Hepatocyte (in vitro differentiated cells): ENCODE data around the gene CUBN.

Experiments used
- EZH2 ChIP-seq: fragments of 200-600 bp; sonication (generic); IDR thresholded peaks from 2 replicates; pipeline ENCODE4 v1.6.1; 2016; ENCODE audit warnings: antibody characterized with exemption, mild to moderate bottlenecking, borderline replicate concordance
- EZH2phosphoT487 ChIP-seq: fragments of 200-600 bp; sonication (generic); IDR thresholded peaks from one replicate; pipeline ENCODE4 v1.6.1; 2018; ENCODE audit warnings: antibody characterized with exemption, mild to moderate bottlenecking, low read depth, moderate library complexity; ENCODE audit not compliant: unreplicated experiment, severe bottlenecking
- TF ChIP-seq, protein P1 (sequence below): fragments of 200-600 bp; sonication (generic); IDR thresholded peaks from 2 replicates; pipeline ENCODE4 v1.5.1; 2016; ENCODE audit warnings: antibody characterized with exemption, mild to moderate bottlenecking; ENCODE audit not compliant: poor library complexity

DNA sequence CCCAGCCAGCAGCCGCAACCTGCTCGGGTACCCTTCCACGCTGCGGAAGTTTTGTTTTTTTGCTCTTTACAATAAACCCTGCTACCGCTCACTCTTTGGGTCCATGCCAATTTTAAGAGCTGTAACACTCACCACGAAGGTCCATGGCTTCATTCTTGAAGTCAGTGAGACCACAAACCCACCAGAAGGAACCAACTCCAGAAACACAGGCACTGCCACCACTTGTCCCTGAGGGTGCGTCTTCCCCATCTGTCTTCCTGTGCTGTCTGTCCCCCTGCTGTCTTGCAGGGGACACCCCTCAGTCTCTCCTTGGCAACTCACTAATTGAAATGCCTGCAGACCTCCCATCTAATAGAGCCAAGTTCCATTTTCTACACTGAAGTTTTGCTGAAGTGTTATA lies 263.8 kb downstream of the CUBN start:
- TF ChIP-seq EZH2 (no peak), EZH2phosphoT487 (no peak)
- TF ChIP-seq, protein P1, sequence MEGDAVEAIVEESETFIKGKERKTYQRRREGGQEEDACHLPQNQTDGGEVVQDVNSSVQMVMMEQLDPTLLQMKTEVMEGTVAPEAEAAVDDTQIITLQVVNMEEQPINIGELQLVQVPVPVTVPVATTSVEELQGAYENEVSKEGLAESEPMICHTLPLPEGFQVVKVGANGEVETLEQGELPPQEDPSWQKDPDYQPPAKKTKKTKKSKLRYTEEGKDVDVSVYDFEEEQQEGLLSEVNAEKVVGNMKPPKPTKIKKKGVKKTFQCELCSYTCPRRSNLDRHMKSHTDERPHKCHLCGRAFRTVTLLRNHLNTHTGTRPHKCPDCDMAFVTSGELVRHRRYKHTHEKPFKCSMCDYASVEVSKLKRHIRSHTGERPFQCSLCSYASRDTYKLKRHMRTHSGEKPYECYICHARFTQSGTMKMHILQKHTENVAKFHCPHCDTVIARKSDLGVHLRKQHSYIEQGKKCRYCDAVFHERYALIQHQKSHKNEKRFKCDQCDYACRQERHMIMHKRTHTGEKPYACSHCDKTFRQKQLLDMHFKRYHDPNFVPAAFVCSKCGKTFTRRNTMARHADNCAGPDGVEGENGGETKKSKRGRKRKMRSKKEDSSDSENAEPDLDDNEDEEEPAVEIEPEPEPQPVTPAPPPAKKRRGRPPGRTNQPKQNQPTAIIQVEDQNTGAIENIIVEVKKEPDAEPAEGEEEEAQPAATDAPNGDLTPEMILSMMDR, result no peak
